GM12878 (cell line): ENCODE results near the gene GCSAM. TPM values are rescaled to one million over a fixed set of nuclear protein-coding genes. Genes with fewer than 3 reads are reported as not detected.

Source experiments
- BHLHE40 ChIP-seq, 2 experiments: fragments of 450-650 bp in 1 of 2; IDR thresholded peaks; 2 replicates each; pipeline ENCODE4 v1.6.1; 2011 to 2017; ENCODE audit warnings: low read depth in 2 of 2, borderline replicate concordance in 1 of 2, improper control_type of control experiment in 1 of 2, low read length in 1 of 2, mild to moderate bottlenecking in 1 of 2
- CEBPB ChIP-seq, 2 experiments: fragments of 150-350 bp in 1 of 2; IDR thresholded peaks; 2 replicates each; pipeline ENCODE4 v1.6.1; 2012 to 2014; ENCODE audit warnings: low read depth in 2 of 2, low read length in 2 of 2, borderline replicate concordance in 1 of 2, inconsistent platforms in 1 of 2
- CHD4 ChIP-seq: fragments of 200-600 bp; sonication (generic); IDR thresholded peaks from 2 replicates; pipeline ENCODE4 v1.6.1; 2016; ENCODE audit warnings: mild to moderate bottlenecking
- CREB1 ChIP-seq: IDR thresholded peaks from 2 replicates; pipeline ENCODE4 v1.6.1; 2012; ENCODE audit warnings: low read depth, mild to moderate bottlenecking, inconsistent platforms
- CREM ChIP-seq: IDR thresholded peaks from 2 replicates; pipeline ENCODE4 v1.6.1; 2014; ENCODE audit warnings: antibody characterized with exemption, low read depth
- EP300 ChIP-seq, 2 experiments: fragments of 150-350 bp in 1 of 2; IDR thresholded peaks; 2 replicates each; pipeline ENCODE4 v1.6.1; 2011 to 2012; ENCODE audit warnings: low read depth in 2 of 2, low read length in 2 of 2, borderline replicate concordance in 1 of 2, improper control_type of control experiment in 1 of 2, inconsistent platforms in 1 of 2; ENCODE audit not compliant: control insufficient read depth in 1 of 2
- FOS ChIP-seq: IDR thresholded peaks from 3 replicates; pipeline ENCODE4 v1.6.1; 2011; ENCODE audit warnings: borderline replicate concordance; ENCODE audit not compliant: insufficient read length; ENCODE audit errors: extremely low read depth
- HDAC6 ChIP-seq: fragments of 200-600 bp; sonication (generic); IDR thresholded peaks from one replicate; pipeline ENCODE4 v1.8.0; 2017; ENCODE audit warnings: antibody characterized with exemption; ENCODE audit not compliant: unreplicated experiment
- IKZF2 ChIP-seq, 2 experiments: fragments of 450-650 bp; IDR thresholded peaks; 2 replicates each; pipeline ENCODE4 v1.6.1; 2017; ENCODE audit warnings: mild to moderate bottlenecking in 2 of 2, moderate library complexity in 2 of 2
- MTA3 ChIP-seq: IDR thresholded peaks from 2 replicates; pipeline ENCODE4 v1.6.1; 2012; ENCODE audit warnings: low read length, inconsistent platforms, borderline replicate concordance
- NFXL1 ChIP-seq: fragments of 450-650 bp; IDR thresholded peaks from 2 replicates; pipeline ENCODE4 v1.6.1; 2017; ENCODE audit warnings: antibody characterized with exemption, mild to moderate bottlenecking, borderline replicate concordance
- NR2F1 ChIP-seq: fragments of 450-650 bp; conservative IDR thresholded peaks from 2 replicates; pipeline ENCODE4 v1.6.1; 2017; ENCODE audit warnings: mild to moderate bottlenecking
- PAX8 ChIP-seq: fragments of 450-650 bp; IDR thresholded peaks from 2 replicates; pipeline ENCODE4 v1.6.1; 2017; ENCODE audit warnings: mild to moderate bottlenecking, moderate library complexity
- POLR2AphosphoS2 ChIP-seq: IDR thresholded peaks from 2 replicates; pipeline ENCODE4 v1.6.1; 2011; ENCODE audit warnings: low read depth, mild to moderate bottlenecking, low read length, improper control_type of control experiment, moderate library complexity
- SIN3A ChIP-seq: IDR thresholded peaks from 2 replicates; pipeline ENCODE4 v1.6.1; 2012; ENCODE audit warnings: low read depth, low read length, improper control_type of control experiment
- SP1 ChIP-seq: IDR thresholded peaks from one replicate; pipeline ENCODE4 v1.6.1; 2011; ENCODE audit warnings: low read depth, low read length
- ZBED1 ChIP-seq: IDR thresholded peaks from 2 replicates; pipeline ENCODE4 v1.6.1; 2016; ENCODE audit warnings: borderline replicate concordance
- polyA plus RNA-seq, 11 experiments: library from polyadenylated mRNA; depleted of rRNA in 4 of 11; unstranded in 6 of 11; stranded (reverse) in 5 of 11; fragments of >200 nt; fragmentation: Nextera tagmentation in 4 of 11; fragmentation: Illumina TruSeq in 1 of 11; extraction: Ambion mirVana in 4 of 11; extraction: Trizol in 1 of 11; gene quantifications; 1 replicate in 1 of 11; 2 replicates in 10 of 11; pipeline versions ENCODE4 v1.2.1 to v1.2.3, GENCODE V29; 2011 to 2016; ENCODE audit warnings: inconsistent platforms in 2 of 11, missing spikeins in 2 of 11, low read depth in 1 of 11
- total RNA-seq, 4 experiments: library from RNA; depleted of rRNA in 3 of 4; stranded (reverse); fragments of >200 nt in 3 of 4; fragmentation: Illumina TruSeq in 1 of 4; extraction: Trizol in 1 of 4; gene quantifications; 2 replicates each; pipeline versions ENCODE4 v1.2.1 to v1.2.3, GENCODE V29; 2013 to 2021
- TF ChIP-seq, protein P1 (sequence below): fragments of 450-650 bp; IDR thresholded peaks from 2 replicates; pipeline ENCODE4 v1.6.1; 2017; ENCODE audit warnings: low read depth, mild to moderate bottlenecking, moderate library complexity
- TF ChIP-seq, protein P2 (sequence below): fragments of 450-650 bp; IDR thresholded peaks from 2 replicates; pipeline ENCODE4 v1.6.1; 2016; ENCODE audit warnings: mild to moderate bottlenecking, moderate library complexity, borderline replicate concordance
- TF ChIP-seq, protein P3 (sequence below): IDR thresholded peaks from 2 replicates; pipeline ENCODE4 v1.6.1; 2012; ENCODE audit warnings: low read depth, low read length, improper control_type of control experiment
- TF ChIP-seq, protein P4 (sequence below): IDR thresholded peaks from 2 replicates; pipeline ENCODE4 v1.6.1; 2012; ENCODE audit warnings: low read length, inconsistent platforms

Gene GCSAM
- total and polyA plus RNA-seq, 10 of the 15 experiments (the other 5 are each of a cell fraction or from before 2014, with no cell fraction given) = 81.5 to 407 (median 107) TPM

DNA sequence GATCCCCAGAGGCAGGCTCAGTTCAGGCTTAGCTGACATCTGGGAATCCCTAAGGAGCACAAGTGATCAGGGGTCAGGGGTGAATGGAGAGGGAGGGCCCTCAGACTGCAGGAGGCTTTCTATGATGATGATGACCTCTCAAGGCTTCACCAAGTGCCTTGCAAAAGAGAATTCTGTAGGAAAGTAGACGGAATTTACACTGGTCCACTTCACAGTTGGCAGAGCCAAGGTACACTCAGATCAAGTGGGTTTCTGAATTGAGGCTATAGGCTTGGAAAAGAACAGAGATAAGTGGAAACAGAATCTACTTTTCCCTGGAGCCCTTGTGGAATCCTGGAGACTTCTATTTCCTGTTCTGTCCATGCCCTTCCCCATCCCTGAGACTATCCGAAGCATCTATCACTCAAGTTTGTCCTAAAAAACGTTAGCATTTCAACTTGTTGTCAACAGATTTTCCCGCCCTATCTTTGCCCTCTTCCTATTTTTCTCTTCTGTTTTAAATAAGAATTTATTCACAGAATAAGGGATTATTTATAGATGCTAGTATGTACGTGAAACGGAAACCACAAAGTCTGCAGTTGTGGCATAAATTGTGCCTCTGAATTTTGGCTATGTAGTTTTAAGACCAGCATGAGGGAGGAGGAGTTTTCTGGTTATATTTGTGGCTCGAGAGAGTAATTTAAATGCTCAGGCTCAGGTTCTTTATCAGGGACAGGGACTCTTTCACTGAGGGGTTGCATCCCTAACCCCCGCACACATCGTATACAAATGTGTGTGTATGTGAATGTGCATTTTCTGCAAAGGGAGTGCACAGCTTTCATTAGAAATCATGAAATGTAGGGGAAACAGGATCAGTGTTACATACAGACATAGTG lies 12.8 kb downstream of the GCSAM start (continued):
- TF ChIP-seq BHLHE40 (IDR thresholded peaks at IDR 0.05; ENCODE audit: borderline replicate concordance in 1 of 2, low read depth in 2 of 2, low read length in 1 of 2) (peak in 1 of 2 experiments; percentile 39; a peak in 1 of 4 replicates), HDAC6 (no peak), CHD4 (no peak), EP300 (IDR thresholded peaks at IDR 0.05; ENCODE audit: borderline replicate concordance in 1 of 2, control insufficient read depth in 1 of 2, low read depth in 2 of 2, low read length in 2 of 2) (peak; percentile 19 to 30; a peak in 2 of 4 replicates), IKZF2 (IDR thresholded peaks at IDR 0.05) (peak in 1 of 2 experiments; percentile 42; a peak in 2 of 4 replicates), PAX8 (no peak), FOS (no peak), NFXL1 (no peak), CEBPB (IDR thresholded peaks at IDR 0.05; ENCODE audit: borderline replicate concordance in 1 of 2, low read depth in 2 of 2, low read length in 2 of 2) (no peak), ZBED1 (0 out of 2 replicates have a peak, but pooled peaks have one; percentile 52), CREB1 (peak; percentile 51; the same call in 1 of the 2 replicates), POLR2AphosphoS2 (peak; percentile 78), NR2F1 (peak; percentile 59), SIN3A (no peak), SP1 (no peak), CREM (peak; percentile 55), MTA3 (peak; percentile 77; the same call in 1 of the 2 replicates)
- TF ChIP-seq, protein P1, sequence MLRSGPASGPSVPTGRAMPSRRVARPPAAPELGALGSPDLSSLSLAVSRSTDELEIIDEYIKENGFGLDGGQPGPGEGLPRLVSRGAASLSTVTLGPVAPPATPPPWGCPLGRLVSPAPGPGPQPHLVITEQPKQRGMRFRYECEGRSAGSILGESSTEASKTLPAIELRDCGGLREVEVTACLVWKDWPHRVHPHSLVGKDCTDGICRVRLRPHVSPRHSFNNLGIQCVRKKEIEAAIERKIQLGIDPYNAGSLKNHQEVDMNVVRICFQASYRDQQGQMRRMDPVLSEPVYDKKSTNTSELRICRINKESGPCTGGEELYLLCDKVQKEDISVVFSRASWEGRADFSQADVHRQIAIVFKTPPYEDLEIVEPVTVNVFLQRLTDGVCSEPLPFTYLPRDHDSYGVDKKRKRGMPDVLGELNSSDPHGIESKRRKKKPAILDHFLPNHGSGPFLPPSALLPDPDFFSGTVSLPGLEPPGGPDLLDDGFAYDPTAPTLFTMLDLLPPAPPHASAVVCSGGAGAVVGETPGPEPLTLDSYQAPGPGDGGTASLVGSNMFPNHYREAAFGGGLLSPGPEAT = peak; percentile 52; the same call in 1 of the 2 replicates
- TF ChIP-seq, protein P2, sequence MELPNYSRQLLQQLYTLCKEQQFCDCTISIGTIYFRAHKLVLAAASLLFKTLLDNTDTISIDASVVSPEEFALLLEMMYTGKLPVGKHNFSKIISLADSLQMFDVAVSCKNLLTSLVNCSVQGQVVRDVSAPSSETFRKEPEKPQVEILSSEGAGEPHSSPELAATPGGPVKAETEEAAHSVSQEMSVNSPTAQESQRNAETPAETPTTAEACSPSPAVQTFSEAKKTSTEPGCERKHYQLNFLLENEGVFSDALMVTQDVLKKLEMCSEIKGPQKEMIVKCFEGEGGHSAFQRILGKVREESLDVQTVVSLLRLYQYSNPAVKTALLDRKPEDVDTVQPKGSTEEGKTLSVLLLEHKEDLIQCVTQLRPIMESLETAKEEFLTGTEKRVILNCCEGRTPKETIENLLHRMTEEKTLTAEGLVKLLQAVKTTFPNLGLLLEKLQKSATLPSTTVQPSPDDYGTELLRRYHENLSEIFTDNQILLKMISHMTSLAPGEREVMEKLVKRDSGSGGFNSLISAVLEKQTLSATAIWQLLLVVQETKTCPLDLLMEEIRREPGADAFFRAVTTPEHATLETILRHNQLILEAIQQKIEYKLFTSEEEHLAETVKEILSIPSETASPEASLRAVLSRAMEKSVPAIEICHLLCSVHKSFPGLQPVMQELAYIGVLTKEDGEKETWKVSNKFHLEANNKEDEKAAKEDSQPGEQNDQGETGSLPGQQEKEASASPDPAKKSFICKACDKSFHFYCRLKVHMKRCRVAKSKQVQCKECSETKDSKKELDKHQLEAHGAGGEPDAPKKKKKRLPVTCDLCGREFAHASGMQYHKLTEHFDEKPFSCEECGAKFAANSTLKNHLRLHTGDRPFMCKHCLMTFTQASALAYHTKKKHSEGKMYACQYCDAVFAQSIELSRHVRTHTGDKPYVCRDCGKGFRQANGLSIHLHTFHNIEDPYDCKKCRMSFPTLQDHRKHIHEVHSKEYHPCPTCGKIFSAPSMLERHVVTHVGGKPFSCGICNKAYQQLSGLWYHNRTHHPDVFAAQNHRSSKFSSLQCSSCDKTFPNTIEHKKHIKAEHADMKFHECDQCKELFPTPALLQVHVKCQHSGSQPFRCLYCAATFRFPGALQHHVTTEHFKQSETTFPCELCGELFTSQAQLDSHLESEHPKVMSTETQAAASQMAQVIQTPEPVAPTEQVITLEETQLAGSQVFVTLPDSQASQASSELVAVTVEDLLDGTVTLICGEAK = no peak
- TF ChIP-seq, protein P3, sequence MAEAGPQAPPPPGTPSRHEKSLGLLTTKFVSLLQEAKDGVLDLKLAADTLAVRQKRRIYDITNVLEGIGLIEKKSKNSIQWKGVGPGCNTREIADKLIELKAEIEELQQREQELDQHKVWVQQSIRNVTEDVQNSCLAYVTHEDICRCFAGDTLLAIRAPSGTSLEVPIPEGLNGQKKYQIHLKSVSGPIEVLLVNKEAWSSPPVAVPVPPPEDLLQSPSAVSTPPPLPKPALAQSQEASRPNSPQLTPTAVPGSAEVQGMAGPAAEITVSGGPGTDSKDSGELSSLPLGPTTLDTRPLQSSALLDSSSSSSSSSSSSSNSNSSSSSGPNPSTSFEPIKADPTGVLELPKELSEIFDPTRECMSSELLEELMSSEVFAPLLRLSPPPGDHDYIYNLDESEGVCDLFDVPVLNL = no peak
- TF ChIP-seq, protein P4, sequence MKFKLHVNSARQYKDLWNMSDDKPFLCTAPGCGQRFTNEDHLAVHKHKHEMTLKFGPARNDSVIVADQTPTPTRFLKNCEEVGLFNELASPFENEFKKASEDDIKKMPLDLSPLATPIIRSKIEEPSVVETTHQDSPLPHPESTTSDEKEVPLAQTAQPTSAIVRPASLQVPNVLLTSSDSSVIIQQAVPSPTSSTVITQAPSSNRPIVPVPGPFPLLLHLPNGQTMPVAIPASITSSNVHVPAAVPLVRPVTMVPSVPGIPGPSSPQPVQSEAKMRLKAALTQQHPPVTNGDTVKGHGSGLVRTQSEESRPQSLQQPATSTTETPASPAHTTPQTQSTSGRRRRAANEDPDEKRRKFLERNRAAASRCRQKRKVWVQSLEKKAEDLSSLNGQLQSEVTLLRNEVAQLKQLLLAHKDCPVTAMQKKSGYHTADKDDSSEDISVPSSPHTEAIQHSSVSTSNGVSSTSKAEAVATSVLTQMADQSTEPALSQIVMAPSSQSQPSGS = peak; percentile 72
